PFSK-1 (cell line): ENCODE data around the gene HOXA2.

ENCODE experiments used
- FOXP2 ChIP-seq: optimal IDR thresholded peaks from 2 replicates; pipeline ENCODE3; 2011; ENCODE audit warnings: borderline replicate concordance, control low read depth, inconsistent platforms; ENCODE audit not compliant: insufficient read depth; ENCODE audit errors: extremely low read length, extremely low read depth
- POLR2AphosphoS5 ChIP-seq: IDR thresholded peaks from 2 replicates; pipeline ENCODE4 v1.6.1; 2012; ENCODE audit warnings: low read depth, mild to moderate bottlenecking, control low read depth, low read length, moderate library complexity
- SIN3A ChIP-seq: IDR thresholded peaks from 2 replicates; pipeline ENCODE4 v1.6.1; 2012; ENCODE audit warnings: mild to moderate bottlenecking, low read length, moderate library complexity, borderline replicate concordance; ENCODE audit not compliant: insufficient read depth
- TAF1 ChIP-seq: IDR thresholded peaks from 2 replicates; pipeline ENCODE4 v1.6.1; 2012; ENCODE audit warnings: low read length, control low read depth, borderline replicate concordance; ENCODE audit not compliant: insufficient read depth
- TF ChIP-seq, protein P1 (sequence below), 2 experiments: IDR thresholded peaks; 2 replicates each; pipeline versions ENCODE4 v1.6.1 to v1.8.0; 2011 to 2012; ENCODE audit warnings: low read depth in 2 of 2, low read length in 2 of 2, control low read depth in 1 of 2, inconsistent platforms in 1 of 2, mild to moderate bottlenecking in 1 of 2, moderate library complexity in 1 of 2; ENCODE audit not compliant: insufficient read depth in 1 of 2

The HOXA2 gene

DNA sequence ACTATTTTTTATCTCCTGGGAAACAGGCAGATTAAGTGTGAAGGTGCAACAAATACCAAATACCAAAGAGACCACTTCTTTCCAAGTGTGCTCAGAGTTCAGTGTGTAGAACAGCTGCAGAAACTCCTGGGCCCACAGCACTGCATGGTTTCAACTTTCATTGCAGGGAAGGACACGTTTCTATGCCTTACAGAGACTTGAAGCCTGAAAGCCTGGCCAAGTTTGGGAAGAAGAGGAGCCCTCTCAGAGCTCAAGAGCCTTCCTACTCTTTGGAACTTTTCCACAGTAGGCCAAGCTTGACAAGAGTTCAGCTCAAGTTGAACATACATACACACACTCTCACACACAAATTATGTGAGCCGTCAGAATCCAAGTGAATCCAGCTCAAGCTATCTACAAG, 25.6 kb upstream of the HOXA2 start:
- TF ChIP-seq TAF1 (no peak), SIN3A (no peak), POLR2AphosphoS5 (no peak), FOXP2 (no peak)
- TF ChIP-seq, protein P1, sequence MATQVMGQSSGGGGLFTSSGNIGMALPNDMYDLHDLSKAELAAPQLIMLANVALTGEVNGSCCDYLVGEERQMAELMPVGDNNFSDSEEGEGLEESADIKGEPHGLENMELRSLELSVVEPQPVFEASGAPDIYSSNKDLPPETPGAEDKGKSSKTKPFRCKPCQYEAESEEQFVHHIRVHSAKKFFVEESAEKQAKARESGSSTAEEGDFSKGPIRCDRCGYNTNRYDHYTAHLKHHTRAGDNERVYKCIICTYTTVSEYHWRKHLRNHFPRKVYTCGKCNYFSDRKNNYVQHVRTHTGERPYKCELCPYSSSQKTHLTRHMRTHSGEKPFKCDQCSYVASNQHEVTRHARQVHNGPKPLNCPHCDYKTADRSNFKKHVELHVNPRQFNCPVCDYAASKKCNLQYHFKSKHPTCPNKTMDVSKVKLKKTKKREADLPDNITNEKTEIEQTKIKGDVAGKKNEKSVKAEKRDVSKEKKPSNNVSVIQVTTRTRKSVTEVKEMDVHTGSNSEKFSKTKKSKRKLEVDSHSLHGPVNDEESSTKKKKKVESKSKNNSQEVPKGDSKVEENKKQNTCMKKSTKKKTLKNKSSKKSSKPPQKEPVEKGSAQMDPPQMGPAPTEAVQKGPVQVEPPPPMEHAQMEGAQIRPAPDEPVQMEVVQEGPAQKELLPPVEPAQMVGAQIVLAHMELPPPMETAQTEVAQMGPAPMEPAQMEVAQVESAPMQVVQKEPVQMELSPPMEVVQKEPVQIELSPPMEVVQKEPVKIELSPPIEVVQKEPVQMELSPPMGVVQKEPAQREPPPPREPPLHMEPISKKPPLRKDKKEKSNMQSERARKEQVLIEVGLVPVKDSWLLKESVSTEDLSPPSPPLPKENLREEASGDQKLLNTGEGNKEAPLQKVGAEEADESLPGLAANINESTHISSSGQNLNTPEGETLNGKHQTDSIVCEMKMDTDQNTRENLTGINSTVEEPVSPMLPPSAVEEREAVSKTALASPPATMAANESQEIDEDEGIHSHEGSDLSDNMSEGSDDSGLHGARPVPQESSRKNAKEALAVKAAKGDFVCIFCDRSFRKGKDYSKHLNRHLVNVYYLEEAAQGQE (IDR thresholded peaks at IDR 0.05; ENCODE audit: insufficient read depth in 1 of 2, low read depth in 2 of 2, low read length in 2 of 2): no peak

DNA sequence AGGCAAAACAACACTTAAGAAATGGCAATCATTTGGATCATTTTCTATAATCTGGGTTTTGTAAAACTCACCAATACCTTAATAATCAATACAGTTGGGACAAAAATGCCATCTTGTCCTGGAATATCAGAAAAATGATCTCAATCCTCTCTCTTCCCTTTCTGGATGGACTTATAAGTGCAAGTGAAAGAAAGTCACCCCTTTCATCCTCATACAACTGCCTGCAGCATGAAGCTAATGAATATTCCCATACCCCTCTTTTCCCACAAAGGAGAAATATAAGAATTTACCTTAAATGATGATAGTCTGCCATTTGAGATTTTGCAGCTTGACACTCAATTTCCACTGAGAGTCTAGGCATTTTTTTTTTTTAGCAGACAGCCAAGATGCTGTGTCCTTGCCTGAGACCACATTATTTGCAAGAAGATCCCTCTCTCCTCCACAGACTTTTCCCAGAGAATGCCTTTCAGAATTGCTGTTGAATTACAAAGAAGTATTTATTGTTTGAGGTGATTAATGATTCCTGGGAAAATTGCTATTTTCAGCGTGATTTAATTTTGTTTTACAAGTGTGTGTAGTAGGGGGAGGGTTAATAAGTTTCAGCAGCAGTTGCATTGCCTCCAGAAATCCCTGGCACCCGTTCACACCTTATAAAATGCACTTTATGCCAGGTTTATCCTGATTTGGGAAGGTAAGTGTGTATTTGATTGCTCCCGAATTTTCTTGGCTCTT, 24.3 kb upstream of the HOXA2 start:
- no peak for TF ChIP-seq TAF1
- TF ChIP-seq, protein P1 (IDR thresholded peaks at IDR 0.05; ENCODE audit: insufficient read depth in 1 of 2, low read depth in 2 of 2, low read length in 2 of 2): no peak
- TF ChIP-seq SIN3A: no peak
- TF ChIP-seq FOXP2: no peak
- no peak for TF ChIP-seq POLR2AphosphoS5

DNA sequence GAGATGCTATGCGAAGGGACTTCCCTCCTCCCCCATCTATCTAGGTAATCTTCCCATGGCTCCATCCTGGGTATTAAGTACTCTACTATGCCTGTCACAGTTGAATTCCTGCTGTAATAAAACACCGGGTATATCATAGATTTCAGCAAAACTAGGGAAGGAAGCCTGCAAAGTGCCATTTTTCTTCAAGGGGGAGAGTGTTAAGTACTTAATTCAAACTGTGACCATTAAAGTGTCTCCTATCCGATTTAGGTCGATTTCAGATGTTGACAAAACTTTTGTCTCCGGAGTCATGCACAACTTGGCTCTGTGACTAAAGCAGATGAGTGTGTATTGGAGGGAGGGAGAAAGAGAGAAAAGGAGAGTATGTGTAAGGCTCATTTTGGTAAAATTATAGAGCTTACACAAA, 23.5 kb upstream of the HOXA2 start:
- TF ChIP-seq TAF1: no peak
- TF ChIP-seq, protein P1 (IDR thresholded peaks at IDR 0.05; ENCODE audit: insufficient read depth in 1 of 2, low read depth in 2 of 2, low read length in 2 of 2): no peak
- TF ChIP-seq SIN3A: no peak
- no peak for TF ChIP-seq FOXP2
- no peak for TF ChIP-seq POLR2AphosphoS5

DNA sequence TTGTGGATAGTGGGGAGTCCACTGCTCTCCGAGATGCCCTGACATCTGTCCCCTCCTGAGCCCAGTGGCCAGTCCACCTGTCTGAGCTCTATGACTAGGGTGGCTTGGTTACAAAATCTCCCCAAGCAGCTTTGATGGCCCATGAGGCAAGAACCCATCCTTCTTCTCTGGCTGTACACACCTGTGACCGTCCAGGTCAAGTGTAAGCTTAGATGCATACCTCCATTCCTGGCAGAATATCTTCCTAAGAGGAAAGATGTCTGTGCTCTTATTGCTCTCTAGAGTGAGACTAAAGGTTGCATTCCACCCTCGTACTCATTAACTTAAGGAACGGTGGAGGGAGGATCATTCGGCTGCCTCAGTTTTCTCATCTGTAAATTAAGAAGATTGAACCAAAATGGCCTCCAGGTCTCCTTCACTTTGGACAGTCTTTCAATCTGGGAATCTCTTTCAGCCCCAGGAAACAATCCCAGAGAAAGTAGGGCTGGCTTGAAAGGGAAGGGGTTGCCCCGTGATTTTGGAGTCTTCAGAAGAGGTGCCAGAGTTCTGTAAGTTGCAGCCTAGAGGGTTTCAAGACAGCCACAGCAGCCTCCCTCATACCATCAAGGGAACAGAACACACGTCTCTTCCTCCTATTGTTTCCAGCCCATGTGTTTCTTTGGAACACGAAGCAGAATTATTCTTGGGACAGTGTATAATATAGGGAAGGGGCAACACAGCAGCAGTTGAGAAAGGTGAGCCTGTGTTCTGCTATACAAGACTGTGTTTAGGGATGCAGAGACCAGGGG, 22.6 kb upstream of the HOXA2 start:
- TF ChIP-seq POLR2AphosphoS5: no peak
- no peak for TF ChIP-seq TAF1
- TF ChIP-seq, protein P1 (IDR thresholded peaks at IDR 0.05; ENCODE audit: insufficient read depth in 1 of 2, low read depth in 2 of 2, low read length in 2 of 2): no peak
- TF ChIP-seq FOXP2: no peak
- no peak for TF ChIP-seq SIN3A
